Epidermal melanocyte (primary cell): ENCODE data around the gene PDE8A.

ENCODE experiments used
- DNase-seq: peaks from one replicate; pipeline ENCODE4 v3.0.0; 2011; ENCODE audit warnings: low spot score; ENCODE audit not compliant: insufficient read length

PDE8A gene

GRCh38 chr15:84981711-84982300 is at the start of gene PDE8A:
Gene PDE8A, plus strand, starts transcription at chr15:84981856. Its CDS starts 307 bp downstream, at chr15:84982163.
- peak; percentile 36 for DNase-seq

- no peak for DNase-seq
Observed at GRCh38 chr15:84934942-84935729, 46.5 kb upstream of the PDE8A start.

GRCh38 chr15:84937144-84937543 is 44.5 kb upstream of the PDE8A start:
- no peak for DNase-seq

GRCh38 chr15:84938726-84939125 is 42.9 kb upstream of the PDE8A start:
- no peak for DNase-seq

- no peak for DNase-seq
Observed at GRCh38 chr15:84940399-84940798, 41.3 kb upstream of the PDE8A start.

GRCh38 chr15:84942456-84942855 is 39.2 kb upstream of the PDE8A start:
- DNase-seq, result no peak

GRCh38 chr15:84944311-84944710 is 37.3 kb upstream of the PDE8A start:
- no peak for DNase-seq

GRCh38 chr15:84944861-84945260 is 36.8 kb upstream of the PDE8A start:
- no peak for DNase-seq

GRCh38 chr15:84946772-84947489 is 34.7 kb upstream of the PDE8A start:
- no peak for DNase-seq

GRCh38 chr15:84947947-84948830 is 33.5 kb upstream of the PDE8A start:
- DNase-seq, result no peak

- DNase-seq, result no peak
Observed at GRCh38 chr15:84949043-84949442, 32.6 kb upstream of the PDE8A start.

GRCh38 chr15:84949845-84950569 is 31.6 kb upstream of the PDE8A start:
- no peak for DNase-seq

GRCh38 chr15:84950570-84951111 is 31.0 kb upstream of the PDE8A start:
- DNase-seq, result no peak

GRCh38 chr15:84951736-84952135 is 29.9 kb upstream of the PDE8A start:
- no peak for DNase-seq

- no peak for DNase-seq
Observed at GRCh38 chr15:84953136-84953535, 28.5 kb upstream of the PDE8A start.

- no peak for DNase-seq
Observed at GRCh38 chr15:84953726-84954125, 27.9 kb upstream of the PDE8A start.

GRCh38 chr15:84955089-84955848 is 26.4 kb upstream of the PDE8A start:
- DNase-seq, result peak; percentile 60

- DNase-seq, result no peak
Observed at GRCh38 chr15:84956199-84956598, 25.5 kb upstream of the PDE8A start.

- DNase-seq, result no peak
Observed at GRCh38 chr15:84960391-84961113, 21.1 kb upstream of the PDE8A start.
